H54 (cell line): Measurements from ENCODE around the gene ATP5F1B.
"Not testable (repeated sequence)": the region's sequence is repeated elsewhere in the genome, so short reads cannot be mapped to it uniquely, and the experiment has no call there.

Experiments used
- DNase-seq: peaks from one replicate; pipeline ENCODE4 v3.0.0; 2011; ENCODE audit warnings: low spot score, mixed read lengths; ENCODE audit not compliant: insufficient read length
- FAIRE-seq: peaks from 3 replicates; lab custom pipeline; 2011; peaks lifted over from hg19 to GRCh38; lab: Jason Lieb, UNC
- POLR2A ChIP-seq: IDR thresholded peaks from 2 replicates; pipeline ENCODE4 v1.6.1; 2011; ENCODE audit warnings: low read depth, mild to moderate bottlenecking, low read length

The ATP5F1B gene

DNA sequence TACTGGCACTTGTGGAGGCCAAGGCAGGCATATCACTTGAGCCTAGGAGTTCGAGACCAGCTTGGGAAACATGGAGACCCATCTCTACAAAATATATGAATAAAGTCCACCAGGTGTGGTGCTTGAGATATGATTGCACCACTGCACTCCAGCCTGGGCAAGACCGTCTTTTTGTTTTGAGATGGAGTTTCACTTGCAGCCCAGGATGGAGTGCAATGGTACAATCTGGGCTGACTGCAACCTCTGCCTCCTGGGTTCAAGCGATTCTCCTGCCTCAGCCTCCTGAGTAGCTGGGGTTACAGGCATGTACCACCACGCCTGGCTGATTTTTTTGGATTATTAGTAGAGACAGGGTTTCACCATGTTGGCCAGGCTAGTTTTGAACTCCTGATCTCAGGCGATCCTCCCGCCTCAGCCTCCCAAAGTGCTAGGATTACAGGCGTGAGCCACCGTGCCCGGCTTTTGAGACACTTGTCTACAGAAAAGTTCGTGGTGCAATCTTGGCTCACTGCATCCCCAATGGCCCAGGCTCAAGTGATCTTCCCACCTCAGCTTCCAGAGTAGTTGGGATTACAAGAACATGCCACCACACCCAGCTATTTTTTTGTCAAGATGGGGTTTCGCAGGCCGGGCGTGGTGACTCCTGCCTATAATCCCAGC lies 16.3 kb upstream of the ATP5F1B start:
- no peak for TF ChIP-seq POLR2A
- FAIRE-seq (no peak), DNase-seq (no peak)

DNA sequence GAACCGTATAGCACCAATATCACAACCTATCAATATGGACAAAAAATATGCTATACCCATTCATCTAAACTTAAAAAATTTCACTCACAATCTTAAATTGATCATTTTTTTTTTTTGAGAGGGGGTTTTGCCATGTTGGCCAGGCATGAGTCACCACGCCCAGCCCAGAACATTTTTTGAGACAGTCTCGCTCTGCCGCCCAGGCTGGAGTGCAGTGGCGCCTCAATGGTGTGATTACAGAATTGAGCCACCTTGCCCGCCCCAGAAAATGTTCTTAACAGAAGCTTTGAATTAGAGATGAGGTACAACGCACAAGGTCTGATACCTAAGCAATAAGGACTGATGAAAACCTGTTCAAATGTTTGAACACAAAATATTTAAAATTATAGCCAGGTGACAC lies 15.8 kb upstream of the ATP5F1B start:
- no peak for FAIRE-seq
- DNase-seq, result no peak
- TF ChIP-seq POLR2A, result no peak

DNA sequence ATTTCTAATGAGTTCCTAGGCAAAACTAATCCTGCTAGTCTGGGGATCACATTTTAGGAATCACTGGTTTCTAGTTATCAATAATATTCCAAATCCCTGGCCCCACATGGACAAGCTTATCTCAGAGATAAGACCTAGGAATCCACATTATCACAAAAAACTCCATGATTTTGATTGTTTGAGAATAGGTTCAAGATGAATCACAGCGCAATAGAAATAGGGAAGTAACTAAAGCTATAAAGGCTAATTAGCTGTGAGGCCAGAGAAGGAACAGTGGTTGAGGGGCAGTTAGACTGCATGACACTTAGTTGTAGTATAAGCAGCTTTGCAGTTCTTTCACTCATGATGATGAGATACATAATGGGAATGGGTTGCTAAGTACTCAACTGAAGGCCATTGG lies 13.1 kb upstream of the ATP5F1B start:
- no peak for FAIRE-seq

DNA sequence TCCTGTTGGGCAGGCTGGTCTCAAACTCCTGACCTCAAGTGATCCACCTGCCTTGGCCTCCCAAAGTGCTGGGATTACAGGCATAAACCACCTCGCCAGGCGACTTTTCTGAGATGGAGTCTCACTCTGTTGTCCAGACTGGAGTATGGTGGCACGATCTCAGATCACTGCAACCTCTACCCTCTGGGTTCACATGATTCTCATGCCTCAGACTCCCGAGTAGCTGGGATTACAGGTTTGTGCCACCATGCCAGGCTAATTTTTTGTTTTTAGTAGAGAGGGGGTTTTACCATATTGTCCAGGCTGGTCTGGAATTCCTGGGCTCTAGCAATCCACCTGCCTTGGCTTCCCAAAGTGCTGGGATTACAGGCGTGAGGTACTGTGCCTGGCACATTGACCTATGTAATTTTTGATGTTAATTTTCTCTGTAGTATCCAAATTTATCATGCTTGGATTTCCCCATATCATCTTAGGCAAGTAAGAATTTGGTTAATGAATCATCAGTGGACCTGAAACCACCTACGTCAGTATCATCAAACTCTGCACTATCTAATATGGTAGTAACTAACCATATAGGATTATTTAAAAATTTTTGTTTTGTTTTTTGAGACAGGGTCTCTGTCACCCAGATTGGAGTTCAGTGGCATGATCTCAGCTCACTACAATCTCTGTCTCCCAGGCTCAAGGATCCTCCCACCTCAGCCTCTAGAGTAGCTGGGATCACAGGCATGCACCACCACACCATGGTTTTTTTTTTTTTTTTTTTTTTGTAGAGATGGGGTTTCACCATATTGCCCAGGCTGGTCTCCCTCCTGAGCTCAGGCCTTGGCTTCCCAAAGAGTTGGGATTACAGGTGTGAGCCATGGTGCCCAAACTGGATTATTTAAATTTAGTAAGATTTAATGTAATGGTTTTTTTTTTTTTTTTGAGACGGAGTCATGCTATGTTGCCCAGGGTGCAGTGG lies 11.9 kb upstream of the ATP5F1B start:
- TF ChIP-seq POLR2A, result no peak
- DNase-seq, result no peak
- FAIRE-seq, result no peak

More for the DNA sequence above, 13.1 kb upstream of the ATP5F1B start:
- DNase-seq, result no peak
- TF ChIP-seq POLR2A, result no peak

DNA sequence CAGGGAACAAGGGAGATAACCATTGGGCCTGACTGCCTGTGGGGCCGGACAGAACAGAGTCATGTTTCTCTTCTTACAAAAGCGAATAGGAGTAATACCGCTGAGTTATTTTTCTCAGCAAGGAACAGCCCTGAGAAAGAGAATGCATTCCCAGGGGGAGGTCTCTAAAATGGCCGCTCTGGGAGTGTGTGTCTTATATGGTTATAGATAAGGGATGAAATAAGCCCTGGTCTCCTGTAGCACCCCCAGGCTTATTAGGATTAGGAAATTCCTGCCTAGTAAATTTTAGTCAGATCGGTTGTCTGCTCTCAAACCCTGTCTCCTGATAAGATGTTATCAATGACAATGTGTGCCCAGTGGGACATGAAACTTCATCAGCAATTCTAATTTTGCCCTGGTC lies 8.0 kb upstream of the ATP5F1B start:
- not testable (repeated sequence) for FAIRE-seq, DNase-seq

DNA sequence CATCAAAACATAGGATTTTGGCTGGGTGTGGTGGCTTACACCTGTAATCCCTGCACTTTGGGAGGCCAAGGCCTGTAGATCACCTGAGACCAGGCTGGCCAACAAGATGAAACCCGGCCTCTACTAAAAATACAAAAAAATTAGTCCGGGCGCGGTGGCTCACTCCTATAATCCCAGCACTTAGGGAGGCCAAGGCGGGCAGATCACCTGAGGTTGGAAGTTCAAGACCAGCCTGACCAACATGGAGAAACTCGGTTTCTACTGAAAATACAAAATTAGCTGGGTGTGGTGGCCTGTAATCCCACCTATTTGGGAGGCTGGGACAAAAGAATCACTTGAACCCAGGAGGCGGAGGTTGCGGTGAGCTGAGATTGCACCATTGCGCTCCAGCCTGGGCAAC lies 2.2 kb upstream of the ATP5F1B start:
- not testable (repeated sequence) for DNase-seq

DNA sequence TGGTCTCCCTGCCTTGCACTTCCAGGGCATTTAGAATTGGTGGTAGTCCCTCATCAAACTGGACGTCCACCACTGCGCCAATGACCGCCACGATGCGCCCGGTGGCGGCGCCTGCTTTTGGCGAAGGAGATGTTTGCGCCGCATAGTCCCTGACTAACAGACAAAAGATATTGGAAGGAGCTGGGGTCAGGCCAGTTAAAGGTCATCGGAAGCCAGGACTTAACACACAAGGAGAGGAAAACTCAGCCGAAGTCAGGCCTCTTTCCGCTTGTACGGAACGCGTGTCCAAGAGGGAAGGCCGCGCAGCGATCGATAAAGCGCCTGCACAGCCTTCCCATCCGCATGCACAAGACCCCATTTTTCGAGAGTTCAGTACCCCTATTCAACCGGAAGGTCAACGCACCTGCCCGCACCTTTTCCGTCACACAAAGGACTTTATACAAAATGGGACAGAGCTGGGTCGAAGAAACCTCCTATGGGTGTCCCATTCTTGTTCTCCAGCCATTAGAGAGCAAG lies 525 bp downstream of the ATP5F1B start:
- DNase-seq, result no peak
- TF ChIP-seq POLR2A, result no peak
- FAIRE-seq, result no peak

More for the DNA sequence above, 2.2 kb upstream of the ATP5F1B start:
- FAIRE-seq, result not testable (repeated sequence)

DNA sequence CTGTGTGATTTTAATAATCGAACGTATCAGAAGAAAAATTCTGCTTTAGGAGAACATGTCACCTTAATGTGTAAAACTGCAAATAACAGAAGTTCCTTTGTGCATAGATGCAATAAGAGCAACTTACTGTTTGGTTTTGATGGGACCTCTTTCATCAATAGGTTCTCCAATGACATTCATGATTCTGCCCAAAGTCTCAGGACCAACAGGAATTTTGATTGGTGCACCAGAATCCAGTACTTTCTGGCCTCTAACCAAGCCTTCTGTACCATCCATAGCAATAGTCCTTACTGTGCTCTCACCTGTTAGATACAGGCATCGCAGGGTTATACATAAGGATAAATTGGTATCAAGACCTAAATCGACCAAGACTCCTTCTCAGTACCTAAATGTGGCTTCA lies 1.1 kb downstream of the ATP5F1B start:
- FAIRE-seq, result no peak
- no peak for DNase-seq
- TF ChIP-seq POLR2A, result no peak

DNA sequence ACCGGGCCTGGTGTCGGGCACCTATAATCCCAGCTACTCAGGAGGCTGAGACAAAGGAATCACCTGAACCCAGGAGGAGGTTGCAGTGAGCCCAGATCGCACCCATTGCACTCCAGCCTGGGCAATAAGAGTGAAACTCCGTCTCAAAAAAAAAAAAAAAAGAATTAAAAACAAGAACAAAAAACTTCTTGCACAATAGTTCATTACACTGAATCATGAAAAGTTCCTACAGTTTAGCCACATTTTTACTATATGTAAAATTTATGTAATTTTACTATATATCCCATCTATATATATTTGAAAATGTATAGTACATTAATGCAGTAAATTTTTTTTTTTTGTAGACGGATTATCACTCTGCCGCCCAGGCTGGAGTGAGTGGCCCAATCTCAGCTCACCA lies 4.6 kb downstream of the ATP5F1B start:
- DNase-seq (no peak), FAIRE-seq (no peak)
- TF ChIP-seq POLR2A, result no peak

DNA sequence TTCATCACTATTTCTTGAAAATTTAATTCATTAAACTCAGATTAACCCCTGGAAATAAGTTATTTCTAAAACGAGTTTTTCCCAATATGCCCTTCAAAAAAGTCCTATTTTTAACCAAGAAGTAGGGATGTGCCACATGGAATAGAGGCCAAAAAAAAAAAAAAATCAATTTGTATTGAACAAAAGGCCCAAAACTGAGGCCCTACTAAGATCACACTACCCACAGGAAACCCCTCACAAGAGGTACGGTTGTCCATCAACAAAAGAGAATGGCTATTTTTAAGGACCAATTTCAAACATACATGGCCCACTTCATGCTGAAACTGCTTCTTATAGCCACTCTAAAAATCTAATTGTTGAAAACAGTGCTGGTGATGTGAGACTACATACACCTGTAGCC lies 8.2 kb downstream of the ATP5F1B start:
- DNase-seq (no peak), FAIRE-seq (no peak)
- TF ChIP-seq POLR2A, result no peak

DNA sequence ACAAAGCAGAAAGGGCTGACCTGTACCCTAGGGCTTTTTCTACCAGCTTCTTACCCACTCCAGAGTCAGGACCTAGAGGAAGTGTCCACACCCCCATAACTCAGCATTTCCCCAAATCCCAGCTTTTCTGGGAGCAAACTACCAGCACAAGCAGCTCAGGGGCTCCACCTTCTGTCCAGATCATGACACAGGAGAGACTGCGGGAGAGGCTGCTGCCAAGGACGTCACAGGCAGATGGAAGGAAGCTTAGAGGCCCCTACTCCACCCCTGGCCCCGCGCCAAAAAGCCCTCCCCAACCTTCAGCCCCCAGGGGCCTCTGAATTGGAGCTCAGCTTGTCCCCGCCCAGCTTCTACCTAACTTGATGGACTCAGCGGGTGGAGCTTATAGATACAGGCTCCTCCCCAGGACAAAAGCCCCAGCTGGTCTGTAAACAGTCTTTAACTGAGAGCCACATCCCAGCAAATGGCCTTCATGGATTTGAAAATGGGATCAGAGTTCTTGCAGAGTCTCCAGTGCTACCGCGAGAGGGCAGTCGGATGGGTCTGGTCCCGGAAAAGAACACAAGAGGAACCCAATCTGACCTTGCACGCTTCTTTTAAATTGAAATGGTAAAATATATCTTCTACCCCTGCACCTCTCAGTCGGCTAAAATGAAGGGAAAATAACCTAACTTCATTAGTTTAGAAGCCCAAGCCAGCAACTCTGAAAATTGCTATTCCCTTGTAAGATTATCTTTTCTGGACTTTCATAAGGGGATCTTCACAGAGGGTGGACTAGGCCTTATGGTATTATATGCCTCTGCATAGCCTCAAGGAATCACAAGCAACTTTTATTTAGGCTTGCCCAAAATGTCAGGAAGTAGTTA lies 8.9 kb downstream of the ATP5F1B start:
- FAIRE-seq (peak; percentile 79), DNase-seq (peak; percentile 97)
- TF ChIP-seq POLR2A, result no peak

DNA sequence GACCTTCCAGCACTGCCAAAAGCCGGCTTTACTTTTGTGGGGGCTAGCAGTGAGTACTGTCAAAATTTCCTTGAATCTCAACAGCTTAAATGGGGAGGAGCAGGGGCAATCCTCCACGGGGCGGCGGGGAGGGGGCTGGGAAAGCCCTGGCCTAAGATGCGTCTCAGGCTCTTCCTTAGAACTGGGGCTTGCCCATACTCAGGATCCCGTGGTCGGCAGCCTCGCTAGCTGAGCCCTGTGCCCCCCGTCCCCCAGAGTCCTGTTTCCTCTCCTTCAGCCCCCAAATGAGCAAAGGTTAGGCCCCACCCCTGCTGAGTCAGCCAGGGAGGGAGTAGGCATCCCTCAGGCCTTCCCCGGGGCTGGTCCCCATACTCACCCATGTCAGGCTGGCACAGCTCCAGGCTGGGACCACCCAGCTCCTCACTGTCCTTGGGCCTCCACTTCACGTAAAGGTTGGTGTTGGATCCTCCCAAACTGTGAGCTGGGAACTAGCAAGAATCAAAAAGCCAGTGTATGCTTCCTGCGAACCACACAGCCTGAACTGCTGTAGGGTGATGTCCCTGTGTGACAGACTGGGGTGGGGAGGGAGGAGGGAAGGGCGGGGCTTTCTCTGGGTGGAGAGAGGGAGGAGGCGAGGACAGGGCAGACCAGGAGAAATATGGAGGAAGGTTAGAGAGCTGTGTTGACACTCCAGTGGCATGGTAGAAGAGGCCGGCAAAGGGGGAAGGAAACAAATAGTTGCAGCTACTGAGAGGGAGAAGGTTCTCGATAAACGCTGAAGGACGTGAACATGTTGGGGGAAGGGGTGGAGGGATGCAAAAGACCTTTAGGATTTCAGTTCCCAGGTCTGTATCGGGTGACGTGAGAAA lies 9.7 kb downstream of the ATP5F1B start:
- DNase-seq (peak; percentile 92), FAIRE-seq (no peak)
- TF ChIP-seq POLR2A, result 0 out of 2 replicates have a peak, but pooled peaks have one; percentile 20
